Mucosa of descending colon (tissue), 3 donors: ENCODE data around the gene CLDN5. TPM values are rescaled to one million over a fixed set of nuclear protein-coding genes. Genes with fewer than 3 reads are reported as not detected.

Experiments
- ATAC-seq: fragments of 200-7000 bp; cut with Tn5 transposase; one replicate; pipeline ENCODE4 v1.9.1; 2020; ENCODE audit warnings: mild to moderate bottlenecking, moderate library complexity
- DNase-seq, 3 donors: peaks; one replicate each; pipeline ENCODE4 v3.0.0-alpha.2; 2020
- H3K36me3 ChIP-seq: fragments of 200-600 bp; one replicate; pipeline ENCODE4 v1.8.0; 2021; ENCODE audit warnings: low read depth, mild to moderate bottlenecking
- H3K4me1 ChIP-seq: fragments of 200-600 bp; one replicate; pipeline ENCODE4 v1.8.0; 2021; ENCODE audit warnings: low read depth, mild to moderate bottlenecking
- H3K4me3 ChIP-seq: fragments of 200-600 bp; one replicate; pipeline ENCODE4 v1.8.0; 2021; ENCODE audit warnings: mild to moderate bottlenecking
- H3K9me3 ChIP-seq: fragments of 200-600 bp; one replicate; pipeline ENCODE4 v1.8.0; 2021; ENCODE audit warnings: mild to moderate bottlenecking
- CTCF ChIP-seq: fragments of 200-600 bp; IDR thresholded peaks from one replicate; pipeline ENCODE4 v1.8.0; 2022; ENCODE audit warnings: antibody characterized with exemption, mild to moderate bottlenecking
- intact Hi-C, 2 donors: fragments of 100-400 bp; cut with DNase I in 1 of 2; cut with micrococcal nuclease in 1 of 2; formaldehyde crosslinking; loops; one replicate each; pipeline versions ENCODE4 v1.11.0 to v1.11.1; 2022; cut with DNase I, micrococcal nuclease
- total RNA-seq, 3 donors: library from RNA; stranded (reverse); fragmentation: NEBNext Ultra II Directional in 2 of 3; extraction: Animal tissue kit (Norgen Biotek cat#: 25700) in 2 of 3; gene quantifications; one replicate each; pipeline versions ENCODE4 v1.2.1 to v1.2.4, GENCODE V29; 2021 to 2023
- donor health status: DM: no; HTN: no; CAD: no; lungs with moderate emphysema.
- donor health status: DM: no; HTN: no; CAD: no.
- donor health status: DM: no; HTN: yes; CAD: no.

Gene CLDN5
- total RNA-seq, 3 donors from 2014 or later = 22.0 to 34.7 (median 22.2) TPM

GRCh38 chr22:19517171-19517500, 7.1 kb downstream of the CLDN5 start:
- Histone ChIP-seq H3K4me1 (no peaks in the 10 kb centered on the region), H3K9me3 (no peaks in the 10 kb centered on the region), H3K36me3 (no peaks in the 10 kb centered on the region), H3K4me3 (no peak overlapping the region)
- ATAC-seq = no peak
- no peak for DNase-seq
- intact Hi-C loops = no loop called here
- no peak for TF ChIP-seq CTCF

GRCh38 chr22:19516378-19517170, 7.6 kb downstream of the CLDN5 start:
- H3K4me3 ChIP-seq = no peak overlapping the region
- DNase-seq (no peak), ATAC-seq (no peak)
- intact Hi-C loops = no loop called here
- H3K36me3 ChIP-seq = no peaks in the 10 kb centered on the region
- no peaks in the 10 kb centered on the region for H3K9me3 ChIP-seq
- no peaks in the 10 kb centered on the region for H3K4me1 ChIP-seq
- no peak for TF ChIP-seq CTCF

GRCh38 chr22:19515654-19516377, 8.4 kb downstream of the CLDN5 start:
- no peak for TF ChIP-seq CTCF
- Histone ChIP-seq H3K4me3 (no peak overlapping the region), H3K4me1 (no peaks in the 10 kb centered on the region), H3K9me3 (no peaks in the 10 kb centered on the region), H3K36me3 (no peaks in the 10 kb centered on the region)
- DNase-seq = no peak
- no peak for ATAC-seq
- intact Hi-C loops = no loop called here

DNA sequence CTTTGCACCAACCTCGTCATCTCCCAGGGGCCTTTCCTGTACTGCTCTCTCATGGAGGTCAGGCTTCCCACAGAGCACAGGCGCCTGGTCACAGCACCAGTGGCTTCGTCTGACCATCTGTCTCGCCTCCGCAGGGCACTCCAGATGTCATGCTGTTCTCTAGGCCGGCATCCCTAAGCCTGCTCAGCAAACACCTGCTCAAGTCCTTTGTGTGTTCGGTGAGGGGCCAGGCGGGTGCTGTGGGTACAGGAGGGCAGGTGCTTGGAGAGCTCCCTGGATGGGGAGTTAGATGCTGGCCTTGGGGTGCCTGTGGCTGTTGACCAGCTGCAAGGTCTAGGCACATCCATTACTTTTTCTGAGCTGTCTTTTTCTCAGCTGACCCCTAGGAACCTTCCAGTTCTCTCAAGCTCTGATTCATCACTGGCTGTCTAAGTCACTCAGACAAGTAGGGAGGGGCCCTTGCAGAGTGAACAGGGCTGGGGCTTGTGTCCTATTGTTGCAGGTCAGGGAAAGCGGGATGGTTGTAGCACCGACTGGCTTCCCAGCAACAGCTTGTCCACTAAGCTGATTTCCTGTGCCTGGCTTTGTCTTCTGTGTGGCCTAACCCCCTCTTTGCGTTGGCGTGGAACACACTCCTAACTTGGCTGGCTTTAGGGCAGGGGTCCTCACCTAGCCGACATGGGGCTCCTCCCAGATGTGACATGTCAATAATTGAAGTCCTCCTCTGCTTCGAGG, 9.2 kb downstream of the CLDN5 start:
- Histone ChIP-seq H3K9me3 (no peaks in the 10 kb centered on the region), H3K4me1 (no peaks in the 10 kb centered on the region), H3K4me3 (no peak overlapping the region), H3K36me3 (no peaks in the 10 kb centered on the region)
- DNase-seq (no peak), ATAC-seq (no peak)
- TF ChIP-seq CTCF = no peak
- intact Hi-C loops = no loop called here

DNA sequence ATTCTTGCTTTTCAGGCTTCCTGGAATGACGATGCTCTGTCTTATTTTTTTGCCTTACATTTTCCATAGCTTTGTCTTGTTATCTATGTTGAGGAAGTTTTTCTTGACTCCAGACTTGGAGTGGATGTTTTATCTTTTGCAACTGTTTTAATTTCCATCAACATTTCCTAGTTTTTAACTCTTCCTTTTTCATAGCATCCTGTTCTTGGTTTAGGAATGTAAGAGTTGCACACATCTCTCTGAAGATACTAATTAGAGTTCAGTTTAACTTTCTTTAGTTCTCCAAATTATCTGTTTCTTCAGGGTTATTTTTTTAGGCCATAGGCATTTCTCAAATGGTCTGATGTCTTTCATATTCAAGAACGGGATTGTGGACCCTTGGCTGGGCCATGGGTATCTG, 10.4 kb downstream of the CLDN5 start:
- H3K4me3 ChIP-seq = no peak overlapping the region
- TF ChIP-seq CTCF = no peak
- DNase-seq (no peak), ATAC-seq (no peak)
- no peaks in the 10 kb centered on the region for H3K36me3 ChIP-seq
- no peaks in the 10 kb centered on the region for H3K4me1 ChIP-seq
- no peaks in the 10 kb centered on the region for H3K9me3 ChIP-seq
- intact Hi-C loops = no loop called here
